Measurements from ENCODE around the gene DIP2A. TPM values are rescaled to one million over a fixed set of nuclear protein-coding genes. Genes with fewer than 3 reads are reported as not detected.

Gene DIP2A
- total and polyA plus RNA-seq, 2 of the 13 experiments (the other 11 are each of a cell fraction or from before 2014, with no cell fraction given), result 18.5 to 37.6 TPM

DNA sequence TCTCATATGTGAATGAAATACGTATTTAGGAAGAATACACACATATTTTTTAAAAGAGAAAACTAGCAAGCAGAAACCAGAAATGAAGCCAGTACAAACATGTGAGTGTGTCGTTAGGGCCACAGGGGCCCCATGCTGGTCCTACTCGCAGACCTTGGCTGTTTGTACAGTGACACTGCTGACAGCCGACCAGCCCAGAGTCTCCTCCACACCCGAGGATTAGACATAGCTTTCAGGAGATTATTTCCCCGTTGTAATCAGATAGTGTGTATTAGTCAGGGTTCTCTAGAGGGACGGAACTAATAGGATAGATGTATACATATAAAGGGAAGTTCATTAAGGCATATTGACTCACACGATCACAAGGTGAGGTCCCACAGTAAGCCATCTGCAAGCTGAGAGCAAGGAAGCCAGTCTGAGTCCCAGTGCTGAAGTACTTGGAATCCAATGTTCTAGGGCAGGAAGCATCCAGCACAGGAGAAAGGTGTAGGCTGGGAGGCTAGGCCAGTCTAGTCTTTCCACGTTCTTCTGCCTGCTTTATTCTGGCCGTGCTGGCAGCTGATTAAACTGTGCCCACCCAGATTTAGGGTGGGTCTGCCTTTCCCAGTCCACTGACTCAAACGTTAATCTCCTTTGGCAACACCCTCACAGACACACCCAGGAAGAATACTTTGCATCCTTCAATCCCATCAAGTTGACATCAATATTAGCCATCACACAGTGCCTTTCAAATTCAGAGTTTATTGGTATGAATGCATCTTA lies 51.2 kb downstream of the DIP2A start (continued):
- TF ChIP-seq ESRRA (CRISPR knock-in tag; IDR thresholded peaks at IDR 0.05; ENCODE audit: low read depth), result no peak

DNA sequence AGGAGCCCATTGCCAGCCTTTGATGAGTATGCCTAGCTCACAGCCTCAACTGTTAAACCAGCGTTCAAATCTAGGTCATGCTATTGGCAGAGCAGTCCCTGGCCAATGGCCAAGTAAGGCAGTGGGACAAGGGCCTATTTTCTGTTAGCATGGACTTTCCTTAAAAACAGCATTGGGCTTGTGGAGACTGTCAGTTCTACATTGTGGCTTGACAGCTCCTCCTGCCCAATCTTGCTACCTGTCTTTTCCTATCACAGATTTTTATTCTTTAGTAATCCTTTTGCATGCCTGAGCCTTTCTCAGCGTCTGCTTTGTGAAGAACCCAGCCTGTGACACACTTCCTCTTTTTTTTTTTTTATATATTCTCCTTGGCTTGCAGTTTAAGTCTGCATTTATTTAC lies 56.4 kb downstream of the DIP2A start:
- no peak for FAIRE-seq
- no peak overlapping the region for H3K27ac ChIP-seq (ENCODE audit: extremely low read length, insufficient read depth, low read length)
- peaks cover 2% of the 10 kb centered on the region for H3K4me1 ChIP-seq (ENCODE audit: insufficient read depth, low read length)
- no peaks in the 10 kb centered on the region; a peak in 1 of 5 replicates for H3K27me3 ChIP-seq (ENCODE audit: control insufficient read depth in 1 of 2, insufficient read depth in 2 of 2, low read length in 2 of 2)
- peaks cover 10 to 41% of the 10 kb centered on the region in 2 experiments for H3K36me3 ChIP-seq (replicated peaks in 1 of 2; ENCODE audit: control insufficient read depth in 1 of 2, insufficient read depth in 2 of 2, low read length in 2 of 2)
- WGBS (ENCODE audit: low lambda C conversion rate), result 98% methylated on average over 2 of the region's 2 CpGs
- ATAC-seq, result no peak
- CTCF ChIA-PET (ENCODE audit: low intra/inter-chr PET ratio, low total read pairs), result no interaction called here
- H3K4me3 ChIP-seq (replicated peaks in 1 of 3; ENCODE audit: insufficient read depth in 1 of 3, low read depth in 2 of 3, low read length in 3 of 3), result no peak overlapping the region
- no peaks in the 10 kb centered on the region for H3K79me2 ChIP-seq (ENCODE audit: insufficient read depth, low read length)
- intact Hi-C loops (cut with micrococcal nuclease; ENCODE audit: unreplicated experiment), result no loop called here
- H3K4me2 ChIP-seq (ENCODE audit: low read depth, low read length), result no peak overlapping the region
- in situ Hi-C loops (cut with HindIII; ENCODE audit: extremely low pct_ligation_motif_present, low pct_unique_long_range_greater_than_20kb), result no loop called here
- no TSS peak for BruUV-seq (replicated peaks)
- no peak for DNase-seq (ENCODE audit: low spot score)
- POLR2A ChIA-PET, result no interaction called here
- H2AFZ ChIP-seq (ENCODE audit: low read length), result no peak overlapping the region
- H3K9ac ChIP-seq (ENCODE audit: insufficient read depth, low read depth, low read length), result no peak overlapping the region
- H3K9me3 ChIP-seq (ENCODE audit: low read length), result no peaks in the 10 kb centered on the region
- no peaks in the 10 kb centered on the region for H4K20me1 ChIP-seq (ENCODE audit: insufficient read depth, low read length)
- TF ChIP-seq, protein P1, sequence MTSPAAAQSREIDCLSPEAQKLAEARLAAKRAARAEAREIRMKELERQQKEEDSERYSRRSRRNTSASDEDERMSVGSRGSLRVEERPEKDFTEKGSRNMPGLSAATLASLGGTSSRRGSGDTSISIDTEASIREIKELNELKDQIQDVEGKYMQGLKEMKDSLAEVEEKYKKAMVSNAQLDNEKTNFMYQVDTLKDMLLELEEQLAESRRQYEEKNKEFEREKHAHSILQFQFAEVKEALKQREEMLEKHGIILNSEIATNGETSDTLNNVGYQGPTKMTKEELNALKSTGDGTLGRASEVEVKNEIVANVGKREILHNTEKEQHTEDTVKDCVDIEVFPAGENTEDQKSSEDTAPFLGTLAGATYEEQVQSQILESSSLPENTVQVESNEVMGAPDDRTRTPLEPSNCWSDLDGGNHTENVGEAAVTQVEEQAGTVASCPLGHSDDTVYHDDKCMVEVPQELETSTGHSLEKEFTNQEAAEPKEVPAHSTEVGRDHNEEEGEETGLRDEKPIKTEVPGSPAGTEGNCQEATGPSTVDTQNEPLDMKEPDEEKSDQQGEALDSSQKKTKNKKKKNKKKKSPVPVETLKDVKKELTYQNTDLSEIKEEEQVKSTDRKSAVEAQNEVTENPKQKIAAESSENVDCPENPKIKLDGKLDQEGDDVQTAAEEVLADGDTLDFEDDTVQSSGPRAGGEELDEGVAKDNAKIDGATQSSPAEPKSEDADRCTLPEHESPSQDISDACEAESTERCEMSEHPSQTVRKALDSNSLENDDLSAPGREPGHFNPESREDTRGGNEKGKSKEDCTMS (CRISPR knock-in tag; conservative IDR thresholded peaks at IDR 0.05), result no peak
- TF ChIP-seq JDP2 (CRISPR knock-in tag; IDR thresholded peaks at IDR 0.05; ENCODE audit: borderline replicate concordance) (no peak), ZNF598 (CRISPR knock-in tag; IDR thresholded peaks at IDR 0.05; ENCODE audit: borderline replicate concordance) (no peak), NCOA1 (CRISPR knock-in tag; IDR thresholded peaks at IDR 0.05) (no peak), ZBTB8A (CRISPR knock-in tag; IDR thresholded peaks at IDR 0.05; ENCODE audit: borderline replicate concordance, low read depth) (no peak), KDM3A (CRISPR knock-in tag; IDR thresholded peaks at IDR 0.05; ENCODE audit: low read depth) (no peak), SETDB1 (CRISPR knock-in tag; IDR thresholded peaks at IDR 0.05; ENCODE audit: borderline replicate concordance) (no peak), MED13 (CRISPR knock-in tag; IDR thresholded peaks at IDR 0.05) (no peak), ELF1 (CRISPR knock-in tag; IDR thresholded peaks at IDR 0.05) (no peak), ELF4 (CRISPR knock-in tag; IDR thresholded peaks at IDR 0.05; ENCODE audit: borderline replicate concordance) (no peak), NFKB2 (CRISPR knock-in tag; IDR thresholded peaks at IDR 0.05; ENCODE audit: borderline replicate concordance) (no peak)
- TF ChIP-seq, protein P2, sequence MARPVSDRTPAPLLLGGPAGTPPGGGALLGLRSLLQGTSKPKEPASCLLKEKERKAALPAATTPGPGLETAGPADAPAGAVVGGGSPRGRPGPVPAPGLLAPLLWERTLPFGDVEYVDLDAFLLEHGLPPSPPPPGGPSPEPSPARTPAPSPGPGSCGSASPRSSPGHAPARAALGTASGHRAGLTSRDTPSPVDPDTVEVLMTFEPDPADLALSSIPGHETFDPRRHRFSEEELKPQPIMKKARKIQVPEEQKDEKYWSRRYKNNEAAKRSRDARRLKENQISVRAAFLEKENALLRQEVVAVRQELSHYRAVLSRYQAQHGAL (CRISPR knock-in tag; IDR thresholded peaks at IDR 0.05; ENCODE audit: not compliant biosample characterization), result no peak
- TF ChIP-seq, protein P3, sequence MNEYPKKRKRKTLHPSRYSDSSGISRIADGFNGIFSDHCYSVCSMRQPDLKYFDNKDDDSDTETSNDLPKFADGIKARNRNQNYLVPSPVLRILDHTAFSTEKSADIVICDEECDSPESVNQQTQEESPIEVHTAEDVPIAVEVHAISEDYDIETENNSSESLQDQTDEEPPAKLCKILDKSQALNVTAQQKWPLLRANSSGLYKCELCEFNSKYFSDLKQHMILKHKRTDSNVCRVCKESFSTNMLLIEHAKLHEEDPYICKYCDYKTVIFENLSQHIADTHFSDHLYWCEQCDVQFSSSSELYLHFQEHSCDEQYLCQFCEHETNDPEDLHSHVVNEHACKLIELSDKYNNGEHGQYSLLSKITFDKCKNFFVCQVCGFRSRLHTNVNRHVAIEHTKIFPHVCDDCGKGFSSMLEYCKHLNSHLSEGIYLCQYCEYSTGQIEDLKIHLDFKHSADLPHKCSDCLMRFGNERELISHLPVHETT (CRISPR knock-in tag; conservative IDR thresholded peaks at IDR 0.05), result no peak
- TF ChIP-seq, protein P4, sequence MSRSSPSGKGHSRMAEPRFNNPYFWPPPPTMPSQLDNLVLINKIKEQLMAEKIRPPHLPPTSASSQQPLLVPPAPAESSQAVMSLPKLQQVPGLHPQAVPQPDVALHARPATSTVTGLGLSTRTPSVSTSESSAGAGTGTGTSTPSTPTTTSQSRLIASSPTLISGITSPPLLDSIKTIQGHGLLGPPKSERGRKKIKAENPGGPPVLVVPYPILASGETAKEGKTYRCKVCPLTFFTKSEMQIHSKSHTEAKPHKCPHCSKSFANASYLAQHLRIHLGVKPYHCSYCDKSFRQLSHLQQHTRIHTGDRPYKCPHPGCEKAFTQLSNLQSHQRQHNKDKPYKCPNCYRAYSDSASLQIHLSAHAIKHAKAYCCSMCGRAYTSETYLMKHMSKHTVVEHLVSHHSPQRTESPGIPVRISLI (CRISPR knock-in tag; IDR thresholded peaks at IDR 0.05; ENCODE audit: borderline replicate concordance), result no peak
- TF ChIP-seq, protein P5, sequence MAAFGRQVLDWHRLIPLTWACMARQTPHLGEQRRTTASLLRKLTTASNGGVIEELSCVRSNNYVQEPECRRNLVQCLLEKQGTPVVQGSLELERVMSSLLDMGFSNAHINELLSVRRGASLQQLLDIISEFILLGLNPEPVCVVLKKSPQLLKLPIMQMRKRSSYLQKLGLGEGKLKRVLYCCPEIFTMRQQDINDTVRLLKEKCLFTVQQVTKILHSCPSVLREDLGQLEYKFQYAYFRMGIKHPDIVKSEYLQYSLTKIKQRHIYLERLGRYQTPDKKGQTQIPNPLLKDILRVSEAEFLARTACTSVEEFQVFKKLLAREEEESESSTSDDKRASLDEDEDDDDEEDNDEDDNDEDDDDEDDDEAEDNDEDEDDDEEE (CRISPR knock-in tag; IDR thresholded peaks at IDR 0.05), result no peak

All from HepG2 (cell line).